Tibial nerve (tissue), 4 donors: ENCODE data around the gene FOXJ3. TPM values are rescaled to one million over a fixed set of nuclear protein-coding genes. Genes with fewer than 3 reads are reported as not detected.

Experiments used
- DNase-seq, 2 donors: peaks; one replicate each; pipeline ENCODE4 v3.0.0-alpha.2; 2019; ENCODE audit warnings: low spot score in 2 of 2
- H3K27ac ChIP-seq, 4 donors: fragments of 200-600 bp; sonication (generic) in 3 of 4; one replicate each; pipeline ENCODE4 v1.5.1; 2017 to 2019; ENCODE audit warnings: mild to moderate bottlenecking in 1 of 4
- H3K27me3 ChIP-seq, 2 donors: fragments of 200-600 bp; sonication (generic) in 1 of 2; one replicate each; pipeline versions ENCODE4 v1.5.1 to v1.6.0; 2017 to 2019
- H3K36me3 ChIP-seq, 3 donors: fragments of 200-600 bp; sonication (generic); one replicate each; pipeline ENCODE4 v1.5.1; 2018 to 2019
- H3K4me1 ChIP-seq, 4 donors: fragments of 200-600 bp; sonication (generic) in 3 of 4; one replicate each; pipeline ENCODE4 v1.5.1; 2017 to 2019
- H3K4me3 ChIP-seq, 4 donors: fragments of 200-600 bp; sonication (generic) in 3 of 4; one replicate each; pipeline ENCODE4 v1.5.1; 2017 to 2019; ENCODE audit warnings: mild to moderate bottlenecking in 1 of 4, moderate library complexity in 1 of 4
- H3K9me3 ChIP-seq, 4 donors: fragments of 200-600 bp; sonication (generic) in 3 of 4; one replicate each; pipeline ENCODE4 v1.5.1; 2017 to 2019
- EP300 ChIP-seq, 2 donors: sonication (generic); formaldehyde crosslinking; IDR thresholded peaks; one replicate each; pipeline ENCODE4 v1.6.1; 2017; ENCODE audit warnings: antibody characterized with exemption in 2 of 2, mild to moderate bottlenecking in 1 of 2
- POLR2A ChIP-seq, 2 donors: fragments of 450-650 bp; IDR thresholded peaks; one replicate each; pipeline ENCODE4 v1.6.1; 2017; ENCODE audit warnings: antibody characterized with exemption in 2 of 2, mild to moderate bottlenecking in 2 of 2, moderate library complexity in 2 of 2
- WGBS, 2 donors: methylation state at CpG; one replicate each; pipeline ENCODE4 v1.1.5; 2018; 5-methylcytosine and 5-hydroxymethylcytosine counted together
- total RNA-seq, 4 donors: library from RNA; depleted of rRNA; stranded (reverse); fragments of >200 nt; gene quantifications; one replicate each; pipeline ENCODE4 v1.1.0, GENCODE V29; 2016
- TF ChIP-seq, protein P1 (sequence below), 5 experiments: fragments of 200-600 bp in 3 of 5; fragments of 450-650 bp in 2 of 5; sonication (generic) in 3 of 5; IDR thresholded peaks; one replicate each; pipeline ENCODE4 v1.5.1; 2016 to 2019; ENCODE audit warnings: antibody characterized with exemption in 5 of 5, mild to moderate bottlenecking in 3 of 5, moderate library complexity in 2 of 5

FOXJ3 gene
- total RNA-seq, 4 donors from 2014 or later = 42.7 to 68.1 (median 64.5) TPM

DNA sequence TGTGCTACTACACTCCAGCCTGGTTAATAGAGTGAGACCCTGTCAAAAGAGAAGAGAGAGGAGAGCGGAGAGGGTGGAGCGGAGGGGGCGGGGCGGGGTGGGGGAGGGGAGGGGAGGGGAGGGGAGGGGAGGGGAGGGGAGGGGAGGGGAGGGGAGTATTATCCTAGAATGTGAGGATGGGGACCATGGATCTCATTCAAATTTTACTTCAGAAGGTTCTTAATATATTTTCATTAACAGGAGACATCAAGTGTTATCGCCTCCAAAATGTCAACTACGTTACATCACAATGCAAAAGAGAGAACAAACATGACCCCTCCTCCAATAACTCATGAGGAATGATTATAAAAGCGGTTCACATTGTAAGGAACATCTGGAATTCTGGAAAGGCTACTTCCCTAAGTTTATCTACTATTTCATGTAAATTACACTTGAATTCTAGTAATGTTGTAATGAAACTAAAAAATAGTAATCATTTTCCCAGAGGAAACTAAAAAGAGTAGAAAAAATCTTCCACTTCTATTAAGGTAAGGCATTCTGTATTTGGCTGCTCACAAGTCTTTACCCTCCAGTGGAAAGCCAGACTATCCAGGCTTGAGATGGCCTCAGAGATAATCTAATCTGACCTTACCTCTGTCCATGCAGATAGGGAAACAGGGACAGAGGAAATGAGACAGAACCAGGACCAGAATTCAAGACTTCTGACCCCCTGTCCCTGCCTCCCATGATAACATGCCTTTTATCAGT lies 151.7 kb downstream of the FOXJ3 start:
- Histone ChIP-seq H3K4me1 (peaks cover 0 to 26% (median 0%) of the 10 kb centered on the region in 4 donors), H3K9me3 (no peaks in the 10 kb centered on the region), H3K4me3 (no peak overlapping the region), H3K36me3 (peaks cover 0 to 51% (median 3%) of the 10 kb centered on the region in 3 donors), H3K27me3 (no peaks in the 10 kb centered on the region), H3K27ac (no peak overlapping the region)
- no peak for TF ChIP-seq EP300 (IDR thresholded peaks at IDR 0.05)
- TF ChIP-seq POLR2A (IDR thresholded peaks at IDR 0.05) = no peak
- TF ChIP-seq, protein P1, sequence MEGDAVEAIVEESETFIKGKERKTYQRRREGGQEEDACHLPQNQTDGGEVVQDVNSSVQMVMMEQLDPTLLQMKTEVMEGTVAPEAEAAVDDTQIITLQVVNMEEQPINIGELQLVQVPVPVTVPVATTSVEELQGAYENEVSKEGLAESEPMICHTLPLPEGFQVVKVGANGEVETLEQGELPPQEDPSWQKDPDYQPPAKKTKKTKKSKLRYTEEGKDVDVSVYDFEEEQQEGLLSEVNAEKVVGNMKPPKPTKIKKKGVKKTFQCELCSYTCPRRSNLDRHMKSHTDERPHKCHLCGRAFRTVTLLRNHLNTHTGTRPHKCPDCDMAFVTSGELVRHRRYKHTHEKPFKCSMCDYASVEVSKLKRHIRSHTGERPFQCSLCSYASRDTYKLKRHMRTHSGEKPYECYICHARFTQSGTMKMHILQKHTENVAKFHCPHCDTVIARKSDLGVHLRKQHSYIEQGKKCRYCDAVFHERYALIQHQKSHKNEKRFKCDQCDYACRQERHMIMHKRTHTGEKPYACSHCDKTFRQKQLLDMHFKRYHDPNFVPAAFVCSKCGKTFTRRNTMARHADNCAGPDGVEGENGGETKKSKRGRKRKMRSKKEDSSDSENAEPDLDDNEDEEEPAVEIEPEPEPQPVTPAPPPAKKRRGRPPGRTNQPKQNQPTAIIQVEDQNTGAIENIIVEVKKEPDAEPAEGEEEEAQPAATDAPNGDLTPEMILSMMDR (IDR thresholded peaks at IDR 0.05) = no peak
- WGBS, 2 donors = 89 to 92% methylated on average over 7 of the region's 7 CpGs
- DNase-seq = no peak

DNA sequence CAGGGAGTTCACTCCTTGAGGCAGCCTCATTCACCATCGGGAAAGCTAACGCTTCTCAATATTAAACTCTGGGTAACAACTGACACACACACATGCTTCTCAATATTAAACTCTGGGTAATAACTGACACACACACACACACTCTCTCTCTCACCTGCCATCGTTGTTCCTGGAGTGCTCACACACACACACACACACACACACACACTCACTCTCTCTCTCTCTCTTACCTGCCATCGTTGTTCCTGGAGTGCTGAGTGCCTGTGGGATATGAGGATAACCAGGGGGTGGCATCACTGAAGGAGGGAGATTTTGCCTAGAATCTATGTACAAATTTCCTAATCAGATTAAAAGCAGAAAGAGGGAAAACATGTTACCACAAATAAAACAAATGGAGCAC lies 153.3 kb downstream of the FOXJ3 start:
- no peaks in the 10 kb centered on the region for H3K27me3 ChIP-seq
- peaks cover 0 to 42% (median 4%) of the 10 kb centered on the region in 4 donors for H3K4me1 ChIP-seq
- TF ChIP-seq EP300 (IDR thresholded peaks at IDR 0.05) (no peak), POLR2A (IDR thresholded peaks at IDR 0.05) (no peak)
- TF ChIP-seq, protein P1 (IDR thresholded peaks at IDR 0.05) = no peak
- H3K27ac ChIP-seq = no peak overlapping the region
- H3K9me3 ChIP-seq = no peaks in the 10 kb centered on the region
- WGBS, 2 donors = 89 to 91% methylated on average over 4 of the region's 4 CpGs
- H3K36me3 ChIP-seq = peaks cover 0 to 38% (median 0%) of the 10 kb centered on the region in 3 donors
- H3K4me3 ChIP-seq = no peak overlapping the region
- DNase-seq = no peak

DNA sequence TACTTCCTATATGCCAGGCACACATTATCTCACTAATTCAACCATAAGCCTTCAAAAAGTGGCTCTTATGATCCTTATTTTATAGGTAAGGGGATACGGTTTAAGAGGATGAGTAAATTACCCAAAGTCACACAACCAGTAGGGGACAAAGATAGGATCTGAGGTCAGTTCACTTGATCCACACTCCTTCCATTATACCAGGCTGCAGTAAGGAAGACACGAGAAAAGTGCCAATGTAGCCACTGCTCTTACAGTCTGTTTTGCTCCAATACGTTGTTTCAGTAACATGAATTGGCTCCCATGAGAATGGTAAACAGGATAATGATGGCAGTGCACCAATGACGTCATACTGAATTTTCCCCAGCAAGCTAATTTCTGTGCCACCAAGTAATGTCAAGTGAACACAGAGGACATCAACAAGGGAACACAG lies 155.1 kb downstream of the FOXJ3 start:
- no peaks in the 10 kb centered on the region for H3K27me3 ChIP-seq
- peaks cover 0 to 46% (median 7%) of the 10 kb centered on the region in 4 donors for H3K4me1 ChIP-seq
- peaks cover 0 to 32% (median 0%) of the 10 kb centered on the region in 3 donors for H3K36me3 ChIP-seq
- TF ChIP-seq, protein P1 (IDR thresholded peaks at IDR 0.05) = no peak
- WGBS, 2 donors = 58 to 64% methylated on average over 4 of the region's 4 CpGs
- H3K4me3 ChIP-seq = no peak overlapping the region
- peak overlapping the region in 2 of 4 donors; percentile 13 to 41 for H3K27ac ChIP-seq
- H3K9me3 ChIP-seq = no peaks in the 10 kb centered on the region
- no peak for DNase-seq

DNA sequence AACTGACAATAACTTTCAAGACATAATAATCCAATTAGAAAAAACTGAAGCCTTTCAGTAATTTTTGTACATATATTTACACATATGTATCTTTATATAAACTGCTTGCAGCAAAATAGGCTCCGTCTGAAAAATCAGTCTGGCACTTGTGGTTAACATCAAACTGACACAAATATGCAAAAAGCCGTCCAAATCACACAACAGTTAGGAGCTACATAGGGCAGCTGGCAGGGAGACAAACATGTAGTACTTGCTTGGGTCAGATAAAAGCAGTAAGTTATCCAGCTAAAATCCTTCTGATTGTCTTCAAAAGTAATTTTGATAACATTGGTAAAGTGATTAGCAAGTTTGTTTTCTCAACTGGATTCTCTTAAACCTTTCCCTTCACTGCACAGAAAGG lies 155.8 kb downstream of the FOXJ3 start:
- peak overlapping the region in 1 of 4 donors; percentile 31 for H3K27ac ChIP-seq
- H3K9me3 ChIP-seq = no peaks in the 10 kb centered on the region
- H3K4me1 ChIP-seq = peaks cover 0 to 50% (median 7%) of the 10 kb centered on the region in 4 donors
- no peak overlapping the region for H3K4me3 ChIP-seq
- H3K36me3 ChIP-seq = peaks cover 0 to 26% (median 0%) of the 10 kb centered on the region in 3 donors
- no peak for TF ChIP-seq EP300 (IDR thresholded peaks at IDR 0.05)
- TF ChIP-seq, protein P1 (IDR thresholded peaks at IDR 0.05) = no peak
- TF ChIP-seq POLR2A (IDR thresholded peaks at IDR 0.05) = no peak
- no peaks in the 10 kb centered on the region for H3K27me3 ChIP-seq
- DNase-seq = no peak
- WGBS, 2 donors = 13 to 16% methylated on average over 2 of the region's 2 CpGs

DNA sequence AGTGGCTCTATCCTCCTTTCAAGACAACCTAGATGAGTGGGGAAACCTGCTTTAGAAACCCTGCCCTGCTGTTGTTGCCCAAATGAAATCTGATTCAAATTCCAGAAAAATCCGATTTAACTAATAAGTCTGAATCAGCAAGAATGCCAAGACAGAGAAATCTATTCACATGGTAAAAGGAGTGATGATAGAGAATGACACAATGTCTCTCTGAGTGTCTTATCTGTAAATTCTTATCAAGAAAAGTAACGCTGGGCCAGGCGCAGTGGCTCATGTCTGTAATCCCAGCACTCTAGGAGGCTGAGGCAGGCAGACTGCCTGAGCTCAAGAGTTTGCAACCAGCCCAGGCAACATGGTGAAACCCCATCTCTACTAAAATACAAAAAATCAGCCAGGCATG lies 156.8 kb downstream of the FOXJ3 start:
- TF ChIP-seq POLR2A (IDR thresholded peaks at IDR 0.05) = no peak
- TF ChIP-seq, protein P1 (IDR thresholded peaks at IDR 0.05) = no peak
- TF ChIP-seq EP300 (IDR thresholded peaks at IDR 0.05) = no peak
- WGBS, 2 donors = 61 to 70% methylated on average over 3 of the region's 3 CpGs
- no peaks in the 10 kb centered on the region for H3K9me3 ChIP-seq
- H3K4me3 ChIP-seq = no peak overlapping the region
- H3K27ac ChIP-seq = peak overlapping the region in 1 of 4 donors; percentile 25
- DNase-seq = no peak
- H3K4me1 ChIP-seq = peaks cover 0 to 61% (median 7%) of the 10 kb centered on the region in 4 donors
- H3K36me3 ChIP-seq = peaks cover 0 to 25% (median 0%) of the 10 kb centered on the region in 3 donors
- H3K27me3 ChIP-seq = no peaks in the 10 kb centered on the region
